Retinal pigment epithelial cell (primary cell): ENCODE results near the gene MICU1.

Experiments used
- DNase-seq: peaks from one replicate; pipeline ENCODE4 v3.0.0-alpha.2; 2010; ENCODE audit warnings: low read depth
- H3K4me3 ChIP-seq: 2 replicates; pipeline ENCODE4 v1.5.1; 2011; ENCODE audit warnings: mild to moderate bottlenecking, low read length, control low read depth, moderate library complexity
- CTCF ChIP-seq: conservative IDR thresholded peaks from 2 replicates; pipeline ENCODE4 v1.5.1; 2011; ENCODE audit warnings: low read depth, low read length, control low read depth, inconsistent platforms

MICU1 gene

GRCh38 chr10:72605122-72605521 lies 20.8 kb downstream of the MICU1 start:
- no peak overlapping the region for H3K4me3 ChIP-seq
- TF ChIP-seq CTCF, result no peak
- no peak for DNase-seq

GRCh38 chr10:72601144-72601543 lies 24.7 kb downstream of the MICU1 start:
- no peak for TF ChIP-seq CTCF
- H3K4me3 ChIP-seq, result no peak overlapping the region
- DNase-seq, result no peak

GRCh38 chr10:72598769-72599701 lies 26.8 kb downstream of the MICU1 start:
- no peak for TF ChIP-seq CTCF
- no peak overlapping the region for H3K4me3 ChIP-seq
- DNase-seq, result no peak

- no peak overlapping the region for H3K4me3 ChIP-seq
- DNase-seq, result no peak
- no peak for TF ChIP-seq CTCF
Measured at GRCh38 chr10:72597897-72598296, 28.0 kb downstream of the MICU1 start.

GRCh38 chr10:72595436-72595835 lies 30.4 kb downstream of the MICU1 start:
- no peak for DNase-seq
- TF ChIP-seq CTCF, result no peak
- no peak overlapping the region for H3K4me3 ChIP-seq

- no peak for DNase-seq
- TF ChIP-seq CTCF, result no peak
- no peak overlapping the region for H3K4me3 ChIP-seq
Measured at GRCh38 chr10:72593963-72594362, 31.9 kb downstream of the MICU1 start.

GRCh38 chr10:72588266-72588665 lies 37.6 kb downstream of the MICU1 start:
- H3K4me3 ChIP-seq, result no peak overlapping the region
- TF ChIP-seq CTCF, result no peak
- DNase-seq, result no peak
